ENCODE data around the gene C1orf56. TPM values are rescaled to one million over a fixed set of nuclear protein-coding genes. Genes with fewer than 3 reads are reported as not detected.
"Not testable (repeated sequence)": the region's sequence is repeated elsewhere in the genome, so short reads cannot be mapped to it uniquely, and the experiment has no call there.

The C1orf56 gene
- total RNA-seq, 2 donors from 2014 or later: 5.0 to 5.3 TPM

DNA sequence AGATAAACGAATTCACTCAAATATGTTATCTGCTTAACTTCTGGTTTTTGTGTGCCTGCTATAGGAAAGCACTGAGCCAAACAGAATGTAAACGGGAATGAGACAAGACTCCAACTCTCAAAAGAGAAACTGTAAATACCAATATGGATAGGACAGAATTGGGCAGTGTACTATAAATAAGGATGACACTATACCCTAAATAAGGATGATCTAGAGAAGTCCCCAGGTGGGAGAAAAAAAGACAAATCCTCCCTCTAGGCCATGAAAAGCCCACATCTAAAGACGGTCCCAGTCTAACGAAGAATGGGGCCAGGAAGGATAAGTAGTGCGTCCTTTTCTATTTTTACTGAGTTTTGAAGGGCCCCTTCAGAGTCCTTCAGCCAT, 21.5 kb downstream of the C1orf56 start:
- TF ChIP-seq, protein P1, sequence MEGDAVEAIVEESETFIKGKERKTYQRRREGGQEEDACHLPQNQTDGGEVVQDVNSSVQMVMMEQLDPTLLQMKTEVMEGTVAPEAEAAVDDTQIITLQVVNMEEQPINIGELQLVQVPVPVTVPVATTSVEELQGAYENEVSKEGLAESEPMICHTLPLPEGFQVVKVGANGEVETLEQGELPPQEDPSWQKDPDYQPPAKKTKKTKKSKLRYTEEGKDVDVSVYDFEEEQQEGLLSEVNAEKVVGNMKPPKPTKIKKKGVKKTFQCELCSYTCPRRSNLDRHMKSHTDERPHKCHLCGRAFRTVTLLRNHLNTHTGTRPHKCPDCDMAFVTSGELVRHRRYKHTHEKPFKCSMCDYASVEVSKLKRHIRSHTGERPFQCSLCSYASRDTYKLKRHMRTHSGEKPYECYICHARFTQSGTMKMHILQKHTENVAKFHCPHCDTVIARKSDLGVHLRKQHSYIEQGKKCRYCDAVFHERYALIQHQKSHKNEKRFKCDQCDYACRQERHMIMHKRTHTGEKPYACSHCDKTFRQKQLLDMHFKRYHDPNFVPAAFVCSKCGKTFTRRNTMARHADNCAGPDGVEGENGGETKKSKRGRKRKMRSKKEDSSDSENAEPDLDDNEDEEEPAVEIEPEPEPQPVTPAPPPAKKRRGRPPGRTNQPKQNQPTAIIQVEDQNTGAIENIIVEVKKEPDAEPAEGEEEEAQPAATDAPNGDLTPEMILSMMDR (IDR thresholded peaks at IDR 0.05): no peak
- Histone ChIP-seq H3K9me3 (no peaks in the 10 kb centered on the region), H3K4me1 (ENCODE audit: control insufficient read depth in 1 of 2, low read depth in 2 of 2) (peaks cover 0 to 19% of the 10 kb centered on the region in 2 donors), H3K36me3 (peaks cover 5% of the 10 kb centered on the region), H3K4me3 (no peak overlapping the region), H3K27me3 (replicated peaks; ENCODE audit: insufficient read depth) (no peaks in the 10 kb centered on the region), H3K27ac (peak overlapping the region; percentile 99 to 100)
- no peak for ATAC-seq (ENCODE audit: insufficient number of reproducible peaks, low FRiP score, low read depth)
- DNase-seq (ENCODE audit: low spot score): no peak

- ATAC-seq (ENCODE audit: insufficient number of reproducible peaks, low FRiP score, low read depth): peak; percentile 79
- H3K4me3 ChIP-seq: peak within 1 kb of the TSS; percentile 95
- H3K4me1 ChIP-seq (ENCODE audit: control insufficient read depth in 1 of 2, low read depth in 2 of 2): peaks cover 0 to 19% of the 10 kb centered on the region in 2 donors
- no peaks in the 10 kb centered on the region for H3K27me3 ChIP-seq (replicated peaks; ENCODE audit: insufficient read depth)
- H3K27ac ChIP-seq: peak within 1 kb of the TSS; percentile 99 to 100
- peak; percentile 83 for DNase-seq (ENCODE audit: low spot score)
- H3K9me3 ChIP-seq: no peaks in the 10 kb centered on the region
- H3K36me3 ChIP-seq: peaks cover 5% of the 10 kb centered on the region
- TF ChIP-seq, protein P1 (IDR thresholded peaks at IDR 0.05): peak; percentile 92
Observed at GRCh38 chr1:151070474-151071276, 23.1 kb downstream of the C1orf56 start, which contains the start of gene GABPB2. Gene GABPB2 (plus strand): TSS chr1:151070761. CDS start chr1:151088190, 17,429 bp downstream.

DNA sequence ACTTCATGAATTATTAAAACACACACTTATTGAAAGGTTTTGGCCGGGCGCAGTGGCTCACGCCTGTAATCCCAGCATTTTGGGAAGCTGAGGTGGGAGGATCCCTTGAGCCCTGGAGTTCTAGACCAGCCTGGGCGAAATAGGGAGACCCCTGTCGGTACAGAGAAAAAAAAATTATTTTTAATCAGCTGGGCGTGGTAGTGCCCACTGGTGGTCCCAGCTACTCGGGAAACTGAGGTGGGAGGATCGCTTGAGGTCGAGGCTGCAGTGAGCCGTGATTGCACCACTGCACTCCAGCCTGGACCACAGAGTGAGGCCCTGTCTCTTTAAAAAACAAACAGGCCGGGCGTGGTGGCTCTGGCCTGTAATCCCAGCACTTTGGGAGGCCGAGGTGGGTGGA, 24.7 kb downstream of the C1orf56 start:
- TF ChIP-seq, protein P1 (IDR thresholded peaks at IDR 0.05): no peak
- no peaks in the 10 kb centered on the region for H3K27me3 ChIP-seq (replicated peaks; ENCODE audit: insufficient read depth)
- peaks cover 0 to 19% of the 10 kb centered on the region in 2 donors for H3K4me1 ChIP-seq (ENCODE audit: control insufficient read depth in 1 of 2, low read depth in 2 of 2)
- H3K36me3 ChIP-seq: peaks cover 5% of the 10 kb centered on the region
- H3K9me3 ChIP-seq: no peaks in the 10 kb centered on the region
- H3K27ac ChIP-seq: no peak overlapping the region
- H3K4me3 ChIP-seq: no peak overlapping the region
- DNase-seq (ENCODE audit: low spot score) (no peak), ATAC-seq (ENCODE audit: insufficient number of reproducible peaks, low FRiP score, low read depth) (no peak)

DNA sequence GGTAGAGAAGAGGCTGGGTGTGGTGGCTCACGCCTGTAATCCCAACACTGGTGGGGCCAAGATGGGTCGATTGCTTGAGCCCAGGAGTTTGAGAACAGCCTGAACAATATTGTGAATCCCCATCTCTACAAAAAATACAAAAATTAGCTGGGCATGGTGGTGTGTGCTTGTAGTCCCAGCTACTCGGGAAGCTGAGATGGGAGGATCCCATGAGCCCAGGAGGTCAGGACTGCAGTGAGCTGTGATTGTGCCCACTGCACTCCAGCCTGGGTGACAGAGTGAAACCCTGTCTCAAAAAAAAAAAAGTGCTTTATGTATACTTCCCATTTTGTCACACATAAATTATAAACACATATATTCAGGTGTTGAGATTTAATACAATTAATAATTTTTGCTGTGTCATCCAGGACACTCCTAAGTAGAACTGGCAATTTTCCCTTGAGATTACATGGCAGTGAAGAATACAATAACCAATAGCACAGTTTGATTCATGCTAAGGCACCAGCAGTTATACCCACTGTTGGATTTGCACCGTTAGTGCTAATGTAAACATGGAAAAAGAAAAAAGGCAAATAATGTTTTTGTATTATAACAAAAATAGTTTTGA, 38.5 kb downstream of the C1orf56 start:
- no peak overlapping the region for H3K4me3 ChIP-seq
- ATAC-seq (ENCODE audit: insufficient number of reproducible peaks, low FRiP score, low read depth) (no peak), DNase-seq (ENCODE audit: low spot score) (no peak)
- no peaks in the 10 kb centered on the region for H3K9me3 ChIP-seq
- TF ChIP-seq, protein P1 (IDR thresholded peaks at IDR 0.05): no peak
- H3K27ac ChIP-seq: no peak overlapping the region
- no peaks in the 10 kb centered on the region for H3K4me1 ChIP-seq (ENCODE audit: control insufficient read depth in 1 of 2, low read depth in 2 of 2)
- no peaks in the 10 kb centered on the region for H3K36me3 ChIP-seq
- no peaks in the 10 kb centered on the region for H3K27me3 ChIP-seq (replicated peaks; ENCODE audit: insufficient read depth)

DNA sequence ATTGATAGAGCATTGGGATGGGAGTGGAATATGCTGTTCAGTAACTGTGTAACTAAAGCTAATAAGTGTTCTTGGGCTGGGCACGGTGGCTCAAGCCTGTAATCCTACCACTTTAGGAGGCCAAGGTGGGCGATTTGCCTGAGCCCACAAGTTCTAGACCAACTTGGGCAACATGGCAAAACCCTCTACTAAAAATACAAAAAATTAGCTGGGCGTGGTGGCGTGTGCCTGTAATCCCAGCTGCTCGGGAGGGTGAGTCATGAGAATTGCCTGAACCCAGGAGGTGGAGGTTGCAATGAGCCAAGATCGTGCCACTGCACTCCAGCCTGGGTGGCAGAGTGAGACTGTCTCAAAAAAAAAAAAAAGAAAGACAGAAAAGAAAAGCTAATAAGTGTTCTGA, 49.9 kb downstream of the C1orf56 start:
- not testable (repeated sequence) for H3K27me3 ChIP-seq (replicated peaks; ENCODE audit: insufficient read depth); H3K9me3 ChIP-seq; H3K4me1 ChIP-seq (ENCODE audit: control insufficient read depth in 1 of 2, low read depth in 2 of 2); DNase-seq (ENCODE audit: low spot score); H3K36me3 ChIP-seq; H3K4me3 ChIP-seq; H3K27ac ChIP-seq; ATAC-seq (ENCODE audit: insufficient number of reproducible peaks, low FRiP score, low read depth)

Measured in thoracic aorta (tissue), 2 donors.